Transverse colon (tissue), 4 donors: ENCODE measurements around the gene TMEM132D. TPM values are rescaled to one million over a fixed set of nuclear protein-coding genes. Genes with fewer than 3 reads are reported as not detected.

Source experiments
- DNase-seq: peaks from one replicate; pipeline ENCODE4 v3.0.0-alpha.2; 2019
- H3K27ac ChIP-seq, 4 donors: fragments of 200-600 bp; sonication (generic); 2 replicates each; pipeline ENCODE4 v1.5.1; 2016 to 2018; ENCODE audit warnings: inconsistent platforms in 4 of 4
- H3K27me3 ChIP-seq: fragments of 200-600 bp; sonication (generic); 2 replicates; pipeline ENCODE4 v1.5.1; 2017; ENCODE audit warnings: inconsistent platforms
- H3K36me3 ChIP-seq, 4 donors: fragments of 200-600 bp; sonication (generic); 2 replicates each; pipeline ENCODE4 v1.5.1; 2017 to 2019; ENCODE audit warnings: inconsistent platforms in 4 of 4
- H3K4me1 ChIP-seq, 4 donors: fragments of 200-600 bp; sonication (generic); 2 replicates each; pipeline ENCODE4 v1.5.1; 2017 to 2020; ENCODE audit warnings: inconsistent platforms in 4 of 4
- H3K4me3 ChIP-seq, 4 donors: fragments of 200-600 bp; sonication (generic); 1 replicate in 1 of 4; 2 replicates in 3 of 4; pipeline versions ENCODE4 v1.5.1 to v1.6.1; 2017 to 2019; ENCODE audit warnings: inconsistent platforms in 4 of 4
- H3K9me3 ChIP-seq, 2 donors: fragments of 200-600 bp; sonication (generic); 2 replicates each; pipeline ENCODE4 v1.5.1; 2017 to 2019; ENCODE audit warnings: inconsistent platforms in 2 of 2
- CTCF ChIP-seq, 5 experiments: fragments of 200-600 bp in 3 of 5; fragments of 450-650 bp in 2 of 5; sonication (generic) in 3 of 5; IDR thresholded peaks; 1 replicate in 2 of 5; 2 replicates in 3 of 5; pipeline ENCODE4 v1.5.1; 2016 to 2017; ENCODE audit warnings: antibody characterized with exemption in 5 of 5, inconsistent platforms in 3 of 5, mild to moderate bottlenecking in 2 of 5, moderate library complexity in 1 of 5
- EP300 ChIP-seq: sonication (generic); formaldehyde crosslinking; IDR thresholded peaks from one replicate; pipeline ENCODE4 v1.6.1; 2017; ENCODE audit warnings: antibody characterized with exemption, low read depth
- POLR2A ChIP-seq: fragments of 450-650 bp; IDR thresholded peaks from one replicate; pipeline ENCODE4 v1.6.1; 2016; ENCODE audit warnings: antibody characterized with exemption, mild to moderate bottlenecking, moderate library complexity
- POLR2AphosphoS5 ChIP-seq, 3 donors: sonication (generic); formaldehyde crosslinking; IDR thresholded peaks; one replicate each; pipeline ENCODE4 v1.6.1; 2016; ENCODE audit warnings: antibody characterized with exemption in 3 of 3
- WGBS, 2 donors: methylation state at CpG; one replicate each; pipeline ENCODE4 v1.1.5; 2018; ENCODE audit warnings: low coverage in 1 of 2; 5-methylcytosine and 5-hydroxymethylcytosine counted together
- in situ Hi-C, 4 donors: fragments of 200-750 bp; cut with MboI; loops; one replicate each; pipeline versions ENCODE4 v1.15.0 to v1.15.1; 2017; ENCODE audit warnings: low sequenced_read_pairs in 3 of 4, low pct_ligation_motif_present in 1 of 4, low pct_unique_long_range_greater_than_20kb in 1 of 4
- intact Hi-C: fragments of 100-400 bp; cut with DNase I; formaldehyde crosslinking; loops from one replicate; pipeline ENCODE4 v1.15.1; 2023; ENCODE audit warnings: low total_unique reads
- total RNA-seq, 4 donors: library from RNA; depleted of rRNA; stranded (reverse); fragments of >200 nt; gene quantifications; one replicate each; pipeline ENCODE4 v1.1.0, GENCODE V29; 2016

The TMEM132D gene
- total RNA-seq, 4 donors from 2014 or later = 0.48 to 0.55 TPM; not detected in 2

- WGBS, 2 donors = 93% methylated on average over 6 of the region's 6 CpGs
- Histone ChIP-seq H3K36me3 (no peaks in the 10 kb centered on the region), H3K27ac (no peak overlapping the region), H3K4me1 (no peaks in the 10 kb centered on the region), H3K9me3 (no peaks in the 10 kb centered on the region), H3K4me3 (no peak overlapping the region), H3K27me3 (no peaks in the 10 kb centered on the region)
- TF ChIP-seq POLR2A (no peak), POLR2AphosphoS5 (IDR thresholded peaks at IDR 0.05) (no peak), CTCF (IDR thresholded peaks at IDR 0.05) (no peak), EP300 (no peak)
- in situ Hi-C loops = no loop called here
- intact Hi-C loops = no loop called here
- DNase-seq = no peak
Observed at GRCh38 chr12:129351481-129351880, 552.3 kb downstream of the TMEM132D start.

- Histone ChIP-seq H3K36me3 (no peaks in the 10 kb centered on the region), H3K4me1 (no peaks in the 10 kb centered on the region), H3K27me3 (no peaks in the 10 kb centered on the region), H3K4me3 (no peak overlapping the region), H3K9me3 (peaks cover 0 to 10% of the 10 kb centered on the region in 2 donors), H3K27ac (no peak overlapping the region)
- in situ Hi-C loops = no loop called here
- TF ChIP-seq POLR2AphosphoS5 (IDR thresholded peaks at IDR 0.05) (no peak), POLR2A (no peak), EP300 (no peak), CTCF (IDR thresholded peaks at IDR 0.05) (no peak)
- DNase-seq = no peak
- intact Hi-C loops = no loop called here
- WGBS, 2 donors = 47 to 58% methylated on average over 7 of the region's 7 CpGs
Observed at GRCh38 chr12:129339336-129339735, 564.5 kb downstream of the TMEM132D start.

- no peak overlapping the region for H3K27ac ChIP-seq
- H3K4me1 ChIP-seq = no peaks in the 10 kb centered on the region
- WGBS, 2 donors = 89 to 100% methylated on average over 1 to 17 of the region's 17 CpGs
- in situ Hi-C loops (no loop called here), intact Hi-C loops (no loop called here)
- peaks cover 0 to 10% of the 10 kb centered on the region in 2 donors for H3K9me3 ChIP-seq
- H3K27me3 ChIP-seq = no peaks in the 10 kb centered on the region
- TF ChIP-seq CTCF (IDR thresholded peaks at IDR 0.05) = no peak
- H3K36me3 ChIP-seq = no peaks in the 10 kb centered on the region
- no peak overlapping the region for H3K4me3 ChIP-seq
- DNase-seq = no peak
Observed at GRCh38 chr12:129337413-129337812, 566.4 kb downstream of the TMEM132D start.

GRCh38 chr12:129335773-129336172, 568.1 kb downstream of the TMEM132D start:
- intact Hi-C loops (no loop called here), in situ Hi-C loops (no loop called here)
- TF ChIP-seq POLR2A = no peak
- TF ChIP-seq CTCF (IDR thresholded peaks at IDR 0.05) = no peak
- TF ChIP-seq POLR2AphosphoS5 (IDR thresholded peaks at IDR 0.05) = no peak
- no peak for TF ChIP-seq EP300
- Histone ChIP-seq H3K27me3 (no peaks in the 10 kb centered on the region), H3K4me3 (no peak overlapping the region), H3K4me1 (no peaks in the 10 kb centered on the region), H3K36me3 (no peaks in the 10 kb centered on the region), H3K9me3 (peaks cover 0 to 10% of the 10 kb centered on the region in 2 donors), H3K27ac (no peak overlapping the region)
- DNase-seq = no peak
